Measurements from ENCODE around the gene MGAT4A. TPM values are rescaled to one million over a fixed set of nuclear protein-coding genes. Genes with fewer than 3 reads are reported as not detected.

The MGAT4A gene
- total and polyA plus RNA-seq, 10 of the 15 experiments (the other 5 are each of a cell fraction or from before 2014, with no cell fraction given): 4.3 to 23.4 (median 13.6) TPM

- TF ChIP-seq, protein P1, sequence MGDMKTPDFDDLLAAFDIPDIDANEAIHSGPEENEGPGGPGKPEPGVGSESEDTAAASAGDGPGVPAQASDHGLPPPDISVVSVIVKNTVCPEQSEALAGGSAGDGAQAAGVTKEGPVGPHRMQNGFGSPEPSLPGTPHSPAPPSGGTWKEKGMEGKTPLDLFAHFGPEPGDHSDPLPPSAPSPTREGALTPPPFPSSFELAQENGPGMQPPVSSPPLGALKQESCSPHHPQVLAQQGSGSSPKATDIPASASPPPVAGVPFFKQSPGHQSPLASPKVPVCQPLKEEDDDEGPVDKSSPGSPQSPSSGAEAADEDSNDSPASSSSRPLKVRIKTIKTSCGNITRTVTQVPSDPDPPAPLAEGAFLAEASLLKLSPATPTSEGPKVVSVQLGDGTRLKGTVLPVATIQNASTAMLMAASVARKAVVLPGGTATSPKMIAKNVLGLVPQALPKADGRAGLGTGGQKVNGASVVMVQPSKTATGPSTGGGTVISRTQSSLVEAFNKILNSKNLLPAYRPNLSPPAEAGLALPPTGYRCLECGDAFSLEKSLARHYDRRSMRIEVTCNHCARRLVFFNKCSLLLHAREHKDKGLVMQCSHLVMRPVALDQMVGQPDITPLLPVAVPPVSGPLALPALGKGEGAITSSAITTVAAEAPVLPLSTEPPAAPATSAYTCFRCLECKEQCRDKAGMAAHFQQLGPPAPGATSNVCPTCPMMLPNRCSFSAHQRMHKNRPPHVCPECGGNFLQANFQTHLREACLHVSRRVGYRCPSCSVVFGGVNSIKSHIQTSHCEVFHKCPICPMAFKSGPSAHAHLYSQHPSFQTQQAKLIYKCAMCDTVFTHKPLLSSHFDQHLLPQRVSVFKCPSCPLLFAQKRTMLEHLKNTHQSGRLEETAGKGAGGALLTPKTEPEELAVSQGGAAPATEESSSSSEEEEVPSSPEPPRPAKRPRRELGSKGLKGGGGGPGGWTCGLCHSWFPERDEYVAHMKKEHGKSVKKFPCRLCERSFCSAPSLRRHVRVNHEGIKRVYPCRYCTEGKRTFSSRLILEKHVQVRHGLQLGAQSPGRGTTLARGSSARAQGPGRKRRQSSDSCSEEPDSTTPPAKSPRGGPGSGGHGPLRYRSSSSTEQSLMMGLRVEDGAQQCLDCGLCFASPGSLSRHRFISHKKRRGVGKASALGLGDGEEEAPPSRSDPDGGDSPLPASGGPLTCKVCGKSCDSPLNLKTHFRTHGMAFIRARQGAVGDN (IDR thresholded peaks at IDR 0.05): no peak
- TF ChIP-seq NFIC (IDR thresholded peaks at IDR 0.05; ENCODE audit: low read depth, low read length) (no peak), HDAC6 (IDR thresholded peaks at IDR 0.05; ENCODE audit: unreplicated experiment) (no peak), NR2F1 (conservative IDR thresholded peaks at IDR 0.05) (no peak), MTA3 (IDR thresholded peaks at IDR 0.05; ENCODE audit: borderline replicate concordance, low read length) (no peak), RB1 (IDR thresholded peaks at IDR 0.05; ENCODE audit: borderline replicate concordance) (no peak), ZSCAN29 (IDR thresholded peaks at IDR 0.05) (no peak)
Observed at GRCh38 chr2:98692090-98693054, 38.6 kb downstream of the MGAT4A start (continued).

GRCh38 chr2:98691303-98691702 lies 39.6 kb downstream of the MGAT4A start:
- ChIA-PET SMC1A (ENCODE audit: uncharacterized antibody, unreplicated experiment) (interaction anchor here (1.2 to 1.9 kb wide), 2 partner anchors 15 to 29 kb away, joined by 3 to 5 read pairs; no protein-coding TSS in a partner anchor), RAD21 (ENCODE audit: unreplicated experiment) (no interaction called here), CTCF (interaction anchor here (0.8 kb wide), 1 partner anchor 42 kb away, joined by 3 read pairs; no protein-coding TSS in a partner anchor), POLR2A (no interaction called here)
- BruUV-seq (replicated peaks): no TSS peak
- H3K9me3 ChIP-seq (replicated peaks; ENCODE audit: control insufficient read depth, insufficient read depth, low read length): no peaks in the 10 kb centered on the region
- H3K4me1 ChIP-seq (ENCODE audit: control insufficient read depth, insufficient read depth, low read length): no peaks in the 10 kb centered on the region
- no peaks in the 10 kb centered on the region for H4K20me1 ChIP-seq (ENCODE audit: control insufficient read depth, insufficient read depth)
- FAIRE-seq (no peak), DNase-seq (ENCODE audit: low read depth, low spot score) (no peak), ATAC-seq (no peak)
- in situ Hi-C loops (cut with MboI): no loop called here
- H2AFZ ChIP-seq (ENCODE audit: control insufficient read depth, low read depth, low read length): no peak overlapping the region
- no peak overlapping the region for H3K27ac ChIP-seq (ENCODE audit: control insufficient read depth, insufficient read depth)
- H3K4me2 ChIP-seq (ENCODE audit: control insufficient read depth, insufficient read depth): no peak overlapping the region
- no peaks in the 10 kb centered on the region for H3K79me2 ChIP-seq (ENCODE audit: control insufficient read depth, insufficient read depth, low read length)
- H3K27me3 ChIP-seq (replicated peaks in 1 of 2; ENCODE audit: control insufficient read depth in 2 of 2, insufficient read depth in 2 of 2, low read length in 1 of 2): no peaks in the 10 kb centered on the region
- H3K4me3 ChIP-seq: no peak overlapping the region
- 63% methylated on average over 3 of the region's 3 CpGs for WGBS (ENCODE audit: insufficient coverage, insufficient replicate concordance, low lambda C conversion rate, missing lambda C conversion rate)
- H3K36me3 ChIP-seq (ENCODE audit: control insufficient read depth in 2 of 2, insufficient read depth in 2 of 2, low read length in 1 of 2): no peaks in the 10 kb centered on the region
- intact Hi-C loops (cut with micrococcal nuclease; ENCODE audit: unreplicated experiment): no loop called here
- H3K9ac ChIP-seq (ENCODE audit: control insufficient read depth, insufficient read depth, low read length): no peak overlapping the region
- TF ChIP-seq, protein P2, sequence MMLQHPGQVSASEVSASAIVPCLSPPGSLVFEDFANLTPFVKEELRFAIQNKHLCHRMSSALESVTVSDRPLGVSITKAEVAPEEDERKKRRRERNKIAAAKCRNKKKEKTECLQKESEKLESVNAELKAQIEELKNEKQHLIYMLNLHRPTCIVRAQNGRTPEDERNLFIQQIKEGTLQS (IDR thresholded peaks at IDR 0.05; ENCODE audit: borderline replicate concordance, extremely low read depth, low read depth, low read length): no peak
- TF ChIP-seq MTA3 (IDR thresholded peaks at IDR 0.05; ENCODE audit: borderline replicate concordance, low read length): no peak
- no peak for TF ChIP-seq TAF1 (IDR thresholded peaks at IDR 0.05; ENCODE audit: borderline replicate concordance, low read depth, low read length)
- no peak for TF ChIP-seq RAD51 (IDR thresholded peaks at IDR 0.05)
- no peak for TF ChIP-seq PKNOX1 (IDR thresholded peaks at IDR 0.05)
- TF ChIP-seq, protein P3, sequence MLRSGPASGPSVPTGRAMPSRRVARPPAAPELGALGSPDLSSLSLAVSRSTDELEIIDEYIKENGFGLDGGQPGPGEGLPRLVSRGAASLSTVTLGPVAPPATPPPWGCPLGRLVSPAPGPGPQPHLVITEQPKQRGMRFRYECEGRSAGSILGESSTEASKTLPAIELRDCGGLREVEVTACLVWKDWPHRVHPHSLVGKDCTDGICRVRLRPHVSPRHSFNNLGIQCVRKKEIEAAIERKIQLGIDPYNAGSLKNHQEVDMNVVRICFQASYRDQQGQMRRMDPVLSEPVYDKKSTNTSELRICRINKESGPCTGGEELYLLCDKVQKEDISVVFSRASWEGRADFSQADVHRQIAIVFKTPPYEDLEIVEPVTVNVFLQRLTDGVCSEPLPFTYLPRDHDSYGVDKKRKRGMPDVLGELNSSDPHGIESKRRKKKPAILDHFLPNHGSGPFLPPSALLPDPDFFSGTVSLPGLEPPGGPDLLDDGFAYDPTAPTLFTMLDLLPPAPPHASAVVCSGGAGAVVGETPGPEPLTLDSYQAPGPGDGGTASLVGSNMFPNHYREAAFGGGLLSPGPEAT (IDR thresholded peaks at IDR 0.05; ENCODE audit: low read depth): no peak

Measured in GM12878 (cell line).